ENCODE data around the gene CXCL3. TPM values are rescaled to one million over a fixed set of nuclear protein-coding genes. Genes with fewer than 3 reads are reported as not detected.
"Not testable (repeated sequence)": the region's sequence is repeated elsewhere in the genome, so short reads cannot be mapped to it uniquely, and the experiment has no call there.

Gene CXCL3
- total RNA-seq, 6 experiments from 2014 or later: 0.40 to 2.3 (median 1.4) TPM

DNA sequence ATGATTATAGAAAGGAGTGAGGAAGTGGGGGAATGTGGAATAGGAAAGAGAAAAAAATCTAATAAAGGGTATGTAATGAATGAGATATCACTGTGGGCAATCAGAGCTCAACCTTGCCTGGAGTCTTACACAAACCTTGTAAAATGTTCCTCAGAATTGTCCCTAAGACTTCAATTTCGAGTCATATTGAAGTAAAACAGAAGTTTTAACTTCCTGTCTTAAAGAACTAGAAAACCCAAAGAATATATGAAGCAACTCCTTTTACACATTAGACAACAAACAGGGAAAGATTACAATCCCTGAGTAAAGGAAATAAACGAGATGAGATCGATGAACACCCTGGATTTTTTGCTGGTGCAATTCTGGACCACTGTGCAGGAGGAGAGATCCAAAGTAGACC lies 42.5 kb upstream of the CXCL3 start:
- H3K27ac Mint-ChIP-seq: no peak overlapping the region
- H3K4me3 Mint-ChIP-seq: no peak overlapping the region
- H3K4me1 Mint-ChIP-seq (ENCODE audit: low read depth): no peaks in the 10 kb centered on the region
- DNase-seq: no peak
- TF ChIP-seq, protein P1, sequence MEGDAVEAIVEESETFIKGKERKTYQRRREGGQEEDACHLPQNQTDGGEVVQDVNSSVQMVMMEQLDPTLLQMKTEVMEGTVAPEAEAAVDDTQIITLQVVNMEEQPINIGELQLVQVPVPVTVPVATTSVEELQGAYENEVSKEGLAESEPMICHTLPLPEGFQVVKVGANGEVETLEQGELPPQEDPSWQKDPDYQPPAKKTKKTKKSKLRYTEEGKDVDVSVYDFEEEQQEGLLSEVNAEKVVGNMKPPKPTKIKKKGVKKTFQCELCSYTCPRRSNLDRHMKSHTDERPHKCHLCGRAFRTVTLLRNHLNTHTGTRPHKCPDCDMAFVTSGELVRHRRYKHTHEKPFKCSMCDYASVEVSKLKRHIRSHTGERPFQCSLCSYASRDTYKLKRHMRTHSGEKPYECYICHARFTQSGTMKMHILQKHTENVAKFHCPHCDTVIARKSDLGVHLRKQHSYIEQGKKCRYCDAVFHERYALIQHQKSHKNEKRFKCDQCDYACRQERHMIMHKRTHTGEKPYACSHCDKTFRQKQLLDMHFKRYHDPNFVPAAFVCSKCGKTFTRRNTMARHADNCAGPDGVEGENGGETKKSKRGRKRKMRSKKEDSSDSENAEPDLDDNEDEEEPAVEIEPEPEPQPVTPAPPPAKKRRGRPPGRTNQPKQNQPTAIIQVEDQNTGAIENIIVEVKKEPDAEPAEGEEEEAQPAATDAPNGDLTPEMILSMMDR (IDR thresholded peaks at IDR 0.05): no peak
- H3K9me3 Mint-ChIP-seq: no peaks in the 10 kb centered on the region
- H3K27me3 Mint-ChIP-seq (ENCODE audit: insufficient read depth): peaks cover 3% of the 10 kb centered on the region
- H3K36me3 Mint-ChIP-seq (ENCODE audit: low read depth): no peaks in the 10 kb centered on the region

DNA sequence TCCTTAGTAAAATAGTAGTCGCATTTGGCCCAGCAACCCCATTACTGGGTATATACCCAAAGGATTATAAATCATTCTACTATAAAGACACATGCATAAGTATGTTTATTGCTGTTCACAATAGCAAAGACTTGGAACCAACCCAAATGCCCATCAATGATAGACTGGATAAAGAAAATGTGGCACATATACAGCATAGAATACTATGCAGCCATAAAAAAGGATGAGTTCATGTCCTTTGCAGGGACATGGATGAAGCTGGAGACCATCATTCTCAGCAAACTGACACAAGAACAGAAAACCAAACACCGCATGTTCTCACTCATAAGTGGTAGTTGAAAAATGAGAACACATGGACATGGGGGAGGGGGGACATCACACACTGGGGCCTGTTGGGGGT lies 41.9 kb upstream of the CXCL3 start:
- not testable (repeated sequence) for DNase-seq, H3K9me3 Mint-ChIP-seq

DNA sequence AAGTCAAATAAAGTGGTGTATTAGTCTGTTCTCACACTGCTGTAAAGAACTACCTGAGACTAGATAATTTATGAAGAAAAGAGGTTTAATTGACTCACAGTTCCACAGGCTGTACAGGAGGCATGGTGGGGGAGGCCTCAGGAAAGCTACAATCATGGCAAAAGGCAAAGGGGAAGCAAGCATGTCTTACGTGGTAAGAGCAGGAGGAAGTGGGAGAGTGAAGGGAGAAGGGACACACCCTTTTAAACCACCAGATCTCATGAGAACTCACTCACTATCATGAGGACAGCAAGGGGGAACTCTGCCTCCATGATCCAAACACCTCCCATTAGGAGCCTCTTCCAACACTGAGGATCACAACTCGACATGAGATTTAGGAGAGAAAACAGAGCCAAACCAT lies 40.5 kb upstream of the CXCL3 start:
- DNase-seq; H3K27ac Mint-ChIP-seq; H3K4me3 Mint-ChIP-seq; H3K4me1 Mint-ChIP-seq (ENCODE audit: low read depth); H3K36me3 Mint-ChIP-seq (ENCODE audit: low read depth); H3K27me3 Mint-ChIP-seq (ENCODE audit: insufficient read depth); H3K9me3 Mint-ChIP-seq: not testable (repeated sequence)

More for the DNA sequence above, 41.9 kb upstream of the CXCL3 start:
- H3K27ac Mint-ChIP-seq; H3K4me1 Mint-ChIP-seq (ENCODE audit: low read depth); H3K27me3 Mint-ChIP-seq (ENCODE audit: insufficient read depth); H3K4me3 Mint-ChIP-seq; H3K36me3 Mint-ChIP-seq (ENCODE audit: low read depth): not testable (repeated sequence)

DNA sequence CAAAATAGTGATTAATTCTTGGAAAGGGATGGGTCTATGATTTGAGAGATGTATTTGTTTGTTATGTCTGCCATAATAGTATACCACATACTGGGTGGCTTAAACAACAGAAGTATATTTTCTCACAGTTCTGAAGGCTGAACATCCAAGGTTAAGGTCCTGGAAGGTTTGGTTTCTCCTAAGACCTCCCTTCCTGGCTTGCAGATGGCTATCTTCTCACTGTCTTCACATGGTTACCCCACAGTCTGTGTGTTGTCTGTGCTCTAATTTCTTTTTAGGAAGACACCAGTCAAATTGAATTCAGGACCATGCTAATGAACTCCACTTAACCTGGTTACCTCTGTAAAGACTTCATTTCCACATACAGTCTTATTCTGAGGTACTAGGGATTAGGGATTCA lies 34.9 kb upstream of the CXCL3 start:
- H3K4me3 Mint-ChIP-seq: no peak overlapping the region
- no peaks in the 10 kb centered on the region for H3K36me3 Mint-ChIP-seq (ENCODE audit: low read depth)
- no peak for DNase-seq
- TF ChIP-seq, protein P1 (IDR thresholded peaks at IDR 0.05): no peak
- H3K9me3 Mint-ChIP-seq: no peaks in the 10 kb centered on the region
- H3K4me1 Mint-ChIP-seq (ENCODE audit: low read depth): no peaks in the 10 kb centered on the region
- no peak overlapping the region for H3K27ac Mint-ChIP-seq
- peaks cover 2% of the 10 kb centered on the region; the same call in 1 of the 2 replicates for H3K27me3 Mint-ChIP-seq (ENCODE audit: insufficient read depth)

DNA sequence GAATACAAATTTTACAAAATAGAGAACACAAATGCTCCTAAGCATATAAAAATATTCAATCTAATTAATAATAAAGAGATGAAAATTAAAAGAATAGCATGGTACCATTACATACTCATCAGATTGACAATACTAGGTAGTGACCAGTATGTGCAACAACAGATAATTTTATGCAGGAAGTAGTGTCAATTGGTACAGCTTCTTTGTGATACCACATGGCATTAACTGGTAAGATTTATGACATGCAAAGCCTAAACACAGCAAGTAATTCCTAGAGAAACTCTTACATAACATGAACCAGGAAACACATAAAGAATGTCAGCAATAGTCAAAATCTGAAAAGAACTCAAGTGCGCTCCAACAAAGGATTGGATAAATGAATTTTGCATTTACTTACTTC lies 34.2 kb upstream of the CXCL3 start:
- Mint-ChIP-seq H3K4me3 (no peak overlapping the region), H3K27me3 (ENCODE audit: insufficient read depth) (peaks cover 2% of the 10 kb centered on the region; the same call in 1 of the 2 replicates), H3K36me3 (ENCODE audit: low read depth) (no peaks in the 10 kb centered on the region), H3K9me3 (no peaks in the 10 kb centered on the region), H3K4me1 (ENCODE audit: low read depth) (no peaks in the 10 kb centered on the region), H3K27ac (no peak overlapping the region)
- TF ChIP-seq, protein P1 (IDR thresholded peaks at IDR 0.05): no peak
- DNase-seq: no peak

DNA sequence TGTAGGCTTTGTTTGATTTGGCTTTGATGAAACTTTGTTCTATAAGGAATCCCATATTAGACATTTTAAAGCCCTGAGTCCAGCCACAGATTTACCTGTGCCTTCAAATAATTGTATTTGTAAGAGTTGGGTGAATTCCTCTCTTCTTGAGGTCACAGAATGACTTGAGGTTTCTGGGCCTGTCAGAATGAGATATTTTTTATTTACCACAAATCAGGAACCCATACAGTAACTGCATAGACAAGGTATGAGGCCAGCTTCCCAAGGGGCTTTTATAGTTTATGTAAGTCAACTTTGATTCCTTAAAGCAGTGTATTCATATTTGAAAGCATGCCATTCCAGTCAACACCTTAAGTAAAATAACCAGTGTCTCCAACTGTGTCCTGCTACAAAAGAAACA lies 29.1 kb upstream of the CXCL3 start:
- TF ChIP-seq, protein P1 (IDR thresholded peaks at IDR 0.05): no peak
- no peak for DNase-seq
- Mint-ChIP-seq H3K36me3 (ENCODE audit: low read depth) (no peaks in the 10 kb centered on the region), H3K4me1 (ENCODE audit: low read depth) (no peaks in the 10 kb centered on the region), H3K4me3 (no peak overlapping the region), H3K9me3 (no peaks in the 10 kb centered on the region), H3K27ac (no peak overlapping the region), H3K27me3 (ENCODE audit: insufficient read depth) (no peaks in the 10 kb centered on the region; the same call in none of the 2 replicates)

DNA sequence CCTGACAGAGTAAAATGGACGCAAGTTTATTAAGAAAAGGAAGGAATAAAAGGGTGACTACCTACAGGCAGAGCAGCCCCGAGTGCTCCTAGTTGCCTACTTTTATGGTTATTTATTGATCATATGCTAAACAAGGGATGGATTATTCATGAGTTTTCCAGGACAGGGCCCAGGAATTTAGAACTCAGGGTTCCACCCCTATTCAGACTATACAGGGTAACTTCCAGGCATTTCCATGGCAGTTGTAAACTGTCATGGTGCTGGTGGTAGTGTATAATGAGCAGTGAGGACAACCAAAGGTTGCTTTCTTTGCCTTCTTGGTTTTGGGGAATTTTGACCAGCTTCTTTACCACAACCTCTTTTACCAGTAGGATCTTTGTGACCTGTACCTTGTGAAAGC lies 27.7 kb upstream of the CXCL3 start:
- DNase-seq: no peak
- Mint-ChIP-seq H3K36me3 (ENCODE audit: low read depth) (peaks cover 8% of the 10 kb centered on the region; the same call in 1 of the 2 replicates), H3K4me3 (no peak overlapping the region), H3K27me3 (ENCODE audit: insufficient read depth) (no peaks in the 10 kb centered on the region; the same call in none of the 2 replicates), H3K9me3 (peaks cover 3% of the 10 kb centered on the region; the same call in 1 of the 2 replicates), H3K27ac (no peak overlapping the region), H3K4me1 (ENCODE audit: low read depth) (no peaks in the 10 kb centered on the region)
- TF ChIP-seq, protein P1 (IDR thresholded peaks at IDR 0.05): no peak
